K562 (cell line): ENCODE data around the gene TTC4. TPM values are rescaled to one million over a fixed set of nuclear protein-coding genes. Genes with fewer than 3 reads are reported as not detected.
A peak's percentile ranks its signal among the peaks of the same experiment; 100 is the strongest.

Experiments used
- ATAC-seq: fragments of 200-7000 bp; cut with Tn5 transposase; 3 replicates; pipeline ENCODE4 v1.9.1; 2020; ENCODE audit warnings: moderate library complexity
- BruUV-seq: library from RNA; stranded (reverse); fragments of 400-500 nt; replicated peaks from 2 replicates; lab custom pipeline; 2021; lab: Mats Ljungman, UMichigan
- CTCF ChIA-PET: fragments of 300-600 bp; formaldehyde crosslinking; extraction: SDS; loops from one replicate; lab custom pipeline; 2021; ENCODE audit warnings: low intra/inter-chr PET ratio; lab: Yijun Ruan, JAX
- POLR2A ChIA-PET: fragments of 300-600, 350-650 bp; sonication (Branson Sonifier 250); formaldehyde crosslinking; extraction: SDS; loops from one replicate; lab custom pipeline; 2021; ENCODE audit warnings: antibody characterized with exemption, inconsistent platforms; lab: Yijun Ruan, JAX
- DNase-seq, 4 experiments: peaks; one replicate each; pipeline versions ENCODE4 v3.0.0 to v3.0.0-alpha.2; 2011 to 2018; ENCODE audit warnings: low spot score in 3 of 4, mixed read lengths in 3 of 4; ENCODE audit errors: extremely low read depth in 1 of 4
- FAIRE-seq: peaks from 2 replicates; lab custom pipeline; 2011; peaks lifted over from hg19 to GRCh38; lab: Jason Lieb, UNC
- H2AFZ ChIP-seq: 2 replicates; pipeline ENCODE4 v1.6.0; 2011; ENCODE audit warnings: low read depth, low read length, control low read depth, inconsistent platforms
- H3K27ac ChIP-seq: fragments of 200-600 bp; 3 replicates; pipeline ENCODE4 v1.8.0; 2011; ENCODE audit warnings: low read depth, mild to moderate bottlenecking, control low read depth, inconsistent platforms, low read length, moderate library complexity, mixed read lengths; ENCODE audit errors: extremely low read depth
- H3K27me3 ChIP-seq, 2 experiments: fragments of 300-600 bp in 1 of 2; 2 replicates in 1 of 2; 3 replicates in 1 of 2; pipeline versions ENCODE4 v1.6.0 to v1.8.0; 2011; ENCODE audit warnings: inconsistent platforms in 2 of 2, low read length in 2 of 2, mild to moderate bottlenecking in 1 of 2, mixed read lengths in 1 of 2, moderate library complexity in 1 of 2; ENCODE audit not compliant: control insufficient read depth in 2 of 2, insufficient read depth in 2 of 2
- H3K36me3 ChIP-seq: fragments of 300-600 bp; 3 replicates; pipeline ENCODE4 v1.8.0; 2011; ENCODE audit warnings: mild to moderate bottlenecking, low read length, inconsistent platforms; ENCODE audit not compliant: control insufficient read depth, insufficient read depth
- H3K4me1 ChIP-seq, 2 experiments: fragments of 200-600 bp in 1 of 2; replicated peaks in 1 of 2; 2 replicates in 1 of 2; 3 replicates in 1 of 2; pipeline versions ENCODE4 v1.5.1 to v1.8.0; 2011; ENCODE audit warnings: inconsistent platforms in 2 of 2, low read length in 2 of 2, mild to moderate bottlenecking in 1 of 2, mixed read lengths in 1 of 2, moderate library complexity in 1 of 2; ENCODE audit not compliant: control insufficient read depth in 2 of 2, insufficient read depth in 2 of 2
- H3K4me2 ChIP-seq: 2 replicates; pipeline ENCODE4 v1.6.1; 2011; ENCODE audit warnings: low read length, control low read depth, inconsistent platforms, mixed read lengths; ENCODE audit not compliant: insufficient read depth
- H3K4me3 ChIP-seq: fragments of 200-600 bp; sonication (generic), shearing (Covaris generic); 2 replicates; pipeline ENCODE4 v1.5.1; 2016; ENCODE audit warnings: control low read depth, inconsistent platforms
- H3K79me2 ChIP-seq: fragments of 200-600 bp; 3 replicates; pipeline ENCODE4 v1.8.0; 2011; ENCODE audit warnings: low read length, inconsistent platforms; ENCODE audit not compliant: control insufficient read depth, insufficient read depth
- H3K9ac ChIP-seq, 2 experiments: 2 replicates each; pipeline versions ENCODE4 v1.6.0 to v1.6.1; 2011; ENCODE audit warnings: low read depth in 2 of 2, low read length in 2 of 2, control low read depth in 1 of 2, inconsistent platforms in 1 of 2, mild to moderate bottlenecking in 1 of 2, mixed read lengths in 1 of 2; ENCODE audit not compliant: insufficient read depth in 1 of 2
- H3K9me1 ChIP-seq: one replicate; pipeline ENCODE4 v1.6.0; 2011; ENCODE audit warnings: inconsistent platforms, mild to moderate bottlenecking, low read length, moderate library complexity; ENCODE audit not compliant: control insufficient read depth, insufficient read depth
- H3K9me3 ChIP-seq: replicated peaks from 2 replicates; pipeline ENCODE4 v1.5.1; 2011; ENCODE audit warnings: low read depth, low read length, inconsistent platforms; ENCODE audit not compliant: control insufficient read depth, insufficient read depth
- H4K20me1 ChIP-seq: replicated peaks from 2 replicates; pipeline ENCODE4 v1.6.1; 2011; ENCODE audit warnings: low read length, inconsistent platforms, mixed read lengths; ENCODE audit not compliant: control insufficient read depth, insufficient read depth
- DACH1 ChIP-seq: fragments of 450-650 bp; IDR thresholded peaks from 2 replicates; pipeline ENCODE4 v1.6.1; 2018; ENCODE audit not compliant: partially characterized antibody
- STAT6 ChIP-seq: sonication (generic); formaldehyde crosslinking; IDR thresholded peaks from 2 replicates; pipeline ENCODE4 v1.8.1; 2023; ENCODE audit warnings: mild to moderate bottlenecking, missing genetic modification reagents
- ZFP36 ChIP-seq: fragments of 150-350 bp; IDR thresholded peaks from 2 replicates; pipeline ENCODE4 v1.6.1; 2018; ENCODE audit warnings: low read length, low read depth; ENCODE audit not compliant: partially characterized antibody
- WGBS: fragments of 100-300 bp; shearing (Covaris generic); methylation state at CpG from one replicate; pipeline ENCODE4 v1.1.6; 2016; ENCODE audit warnings: low coverage, mixed read lengths; ENCODE audit not compliant: insufficient coverage; ENCODE audit errors: missing lambda C conversion rate; 5-methylcytosine and 5-hydroxymethylcytosine counted together
- in situ Hi-C: fragments of 300-500 bp; cut with MboI; formaldehyde crosslinking; loops from 4 replicates; pipeline ENCODE4 v1.15.0; 2018; ENCODE audit warnings: inconsistent platforms, mixed read lengths
- intact Hi-C: fragments of 100-400 bp; cut with micrococcal nuclease; formaldehyde crosslinking; loops from 2 replicates; pipeline ENCODE4 v1.14.2; 2022
- polyA plus RNA-seq, 8 experiments: library from polyadenylated mRNA; depleted of rRNA in 4 of 8; stranded (reverse) in 5 of 8; unstranded in 3 of 8; fragments of >200 nt; fragmentation: Nextera tagmentation in 2 of 8; fragmentation: Illumina TruSeq in 1 of 8; extraction: Ambion mirVana in 2 of 8; extraction: Trizol in 1 of 8; gene quantifications; 2 replicates each; pipeline versions ENCODE4 v1.2.1 to v1.2.3, GENCODE V29; 2011 to 2014; ENCODE audit warnings: inconsistent platforms in 1 of 8, missing spikeins in 1 of 8
- total RNA-seq, 7 experiments: library from RNA; depleted of rRNA in 6 of 7; stranded (reverse); fragments of >200 nt in 6 of 7; fragmentation: Illumina TruSeq in 2 of 7; extraction: Trizol in 2 of 7; gene quantifications; 2 replicates each; pipeline versions ENCODE4 v1.2.1 to v1.2.3, GENCODE V29; 2011 to 2021; ENCODE audit warnings: low replicate concordance in 1 of 7

Gene TTC4
- total and polyA plus RNA-seq, 9 of the 15 experiments (the other 6 are each of a cell fraction or from before 2014, with no cell fraction given) = 36.3 to 111 (median 54.1) TPM

GRCh38 chr1:54695764-54696163, 19.9 kb upstream of the TTC4 start:
- no peaks in the 10 kb centered on the region for H3K79me2 ChIP-seq
- ChIA-PET POLR2A (no interaction called here), CTCF (no interaction called here)
- H3K9ac ChIP-seq = no peak overlapping the region
- H3K27ac ChIP-seq = no peak overlapping the region
- peak; percentile 92 for TF ChIP-seq ZFP36
- peak; percentile 45 for TF ChIP-seq DACH1
- TF ChIP-seq STAT6 (CRISPR knock-in tag) = no peak
- intact Hi-C loops (no loop called here), in situ Hi-C loops (no loop called here)
- FAIRE-seq = no peak
- BruUV-seq = no TSS peak
- H3K4me3 ChIP-seq = no peak overlapping the region
- 0% methylated on average over 1 of the region's 1 CpG for WGBS
- no peaks in the 10 kb centered on the region for H3K36me3 ChIP-seq
- H2AFZ ChIP-seq = no peak overlapping the region
- H3K4me1 ChIP-seq = no peaks in the 10 kb centered on the region; a peak in 1 of 5 replicates
- H3K27me3 ChIP-seq = peaks cover 40 to 78% of the 10 kb centered on the region in 2 experiments
- H4K20me1 ChIP-seq = no peaks in the 10 kb centered on the region; the same call in 1 of the 2 replicates
- no peaks in the 10 kb centered on the region for H3K9me3 ChIP-seq
- no peaks in the 10 kb centered on the region for H3K9me1 ChIP-seq
- ATAC-seq = no peak
- no peak overlapping the region for H3K4me2 ChIP-seq
- no peak for DNase-seq
